Right atrium auricular region (tissue), 2 donors: Measurements from ENCODE around the gene PITPNB. TPM values are rescaled to one million over a fixed set of nuclear protein-coding genes. Genes with fewer than 3 reads are reported as not detected.

ENCODE experiments used
- DNase-seq: peaks from one replicate; pipeline ENCODE4 v3.0.0-alpha.2; 2019; ENCODE audit warnings: low spot score
- H3K27ac ChIP-seq, 2 donors: fragments of 200-600 bp; sonication (generic); 1 replicate in 1 of 2; 2 replicates in 1 of 2; pipeline ENCODE4 v1.5.1; 2016 to 2019
- H3K27me3 ChIP-seq, 2 donors: fragments of 200-600 bp; sonication (generic); one replicate each; pipeline versions ENCODE4 v1.5.1 to v1.6.0; 2017 to 2019
- H3K36me3 ChIP-seq: fragments of 200-600 bp; sonication (generic); one replicate; pipeline ENCODE4 v1.5.1; 2016
- H3K4me1 ChIP-seq, 2 donors: fragments of 200-600 bp; sonication (generic); one replicate each; pipeline versions ENCODE4 v1.5.1 to v1.6.0; 2017 to 2019
- H3K4me3 ChIP-seq, 2 donors: fragments of 200-600 bp; sonication (generic); 1 replicate in 1 of 2; 2 replicates in 1 of 2; pipeline ENCODE4 v1.5.1; 2017 to 2019; ENCODE audit warnings: mild to moderate bottlenecking in 1 of 2, moderate library complexity in 1 of 2
- H3K9me3 ChIP-seq, 2 donors: fragments of 200-600 bp; sonication (generic); one replicate each; pipeline ENCODE4 v1.5.1; 2019
- CTCF ChIP-seq, 2 donors: fragments of 200-600 bp; sonication (generic); IDR thresholded peaks; one replicate each; pipeline ENCODE4 v1.5.1; 2019; ENCODE audit warnings: antibody characterized with exemption in 2 of 2
- total RNA-seq, 2 donors: library from RNA; depleted of rRNA; stranded (reverse); fragments of >200 nt; gene quantifications; one replicate each; pipeline ENCODE4 v1.1.0, GENCODE V29; 2016

Gene PITPNB
- total RNA-seq, 2 donors from 2014 or later = 26.3 to 43.0 TPM

- no peaks in the 10 kb centered on the region for H3K9me3 ChIP-seq
- H3K36me3 ChIP-seq = peaks cover 56% of the 10 kb centered on the region
- no peaks in the 10 kb centered on the region for H3K27me3 ChIP-seq
- DNase-seq = no peak
- TF ChIP-seq CTCF (IDR thresholded peaks at IDR 0.05) = no peak
- H3K27ac ChIP-seq = no peak overlapping the region
- no peak overlapping the region for H3K4me3 ChIP-seq
- H3K4me1 ChIP-seq = peaks cover 0 to 32% of the 10 kb centered on the region in 2 donors
Observed at GRCh38 chr22:27858626-27859025, 60.4 kb downstream of the PITPNB start.

- no peak for DNase-seq
- peaks cover 0 to 30% of the 10 kb centered on the region in 2 donors for H3K4me1 ChIP-seq
- peak overlapping the region; percentile 2 to 6 for H3K27ac ChIP-seq
- no peaks in the 10 kb centered on the region for H3K9me3 ChIP-seq
- TF ChIP-seq CTCF (IDR thresholded peaks at IDR 0.05) = no peak
- H3K36me3 ChIP-seq = peaks cover 57% of the 10 kb centered on the region
- no peaks in the 10 kb centered on the region for H3K27me3 ChIP-seq
- no peak overlapping the region for H3K4me3 ChIP-seq
Observed at GRCh38 chr22:27857443-27857842, 61.6 kb downstream of the PITPNB start.

DNA sequence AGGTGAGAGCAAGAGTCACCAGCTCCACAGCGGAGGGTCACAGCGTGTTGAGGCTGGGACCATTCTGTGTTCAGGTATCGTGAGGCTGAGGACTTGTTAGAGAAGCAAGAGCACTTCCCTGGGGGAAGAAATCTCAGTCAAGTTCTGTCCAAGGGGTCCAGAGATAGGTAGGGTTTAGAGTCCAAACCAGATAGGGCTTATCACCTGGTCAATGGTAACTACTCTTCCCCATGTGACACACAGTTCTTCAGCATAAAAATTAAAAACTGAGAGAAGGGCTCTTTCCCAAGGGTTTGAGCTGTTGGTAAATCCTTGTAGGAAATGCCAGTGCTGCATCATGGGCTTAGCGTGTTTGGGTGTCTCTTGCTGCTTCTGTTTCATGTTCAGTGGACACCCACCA, 62.7 kb downstream of the PITPNB start:
- H3K9me3 ChIP-seq = no peaks in the 10 kb centered on the region
- no peak overlapping the region for H3K4me3 ChIP-seq
- H3K27me3 ChIP-seq = no peaks in the 10 kb centered on the region
- H3K27ac ChIP-seq = no peak overlapping the region
- peaks cover 68% of the 10 kb centered on the region for H3K36me3 ChIP-seq
- TF ChIP-seq CTCF (IDR thresholded peaks at IDR 0.05) = no peak
- DNase-seq = no peak
- peaks cover 0 to 30% of the 10 kb centered on the region in 2 donors for H3K4me1 ChIP-seq

DNA sequence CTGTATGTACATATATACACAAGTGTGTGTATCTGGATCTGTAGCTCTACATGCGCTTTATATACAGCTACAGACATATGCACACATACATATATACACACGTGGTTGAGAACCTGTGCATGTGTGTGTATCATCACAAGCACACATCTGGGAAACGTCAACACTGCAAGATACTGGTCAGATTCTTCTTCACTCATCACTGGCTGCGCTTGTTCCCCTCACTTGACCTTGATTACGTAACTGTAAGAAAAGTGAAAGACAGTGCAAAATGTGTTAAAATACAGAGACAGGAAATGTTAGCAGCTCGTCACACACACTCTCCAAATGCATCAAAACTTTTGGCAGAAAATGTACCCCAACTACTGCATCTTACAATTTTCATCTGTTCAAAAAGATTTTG, 65.6 kb downstream of the PITPNB start:
- Histone ChIP-seq H3K27me3 (no peaks in the 10 kb centered on the region), H3K36me3 (peaks cover 67% of the 10 kb centered on the region), H3K9me3 (no peaks in the 10 kb centered on the region), H3K4me1 (peaks cover 0 to 36% of the 10 kb centered on the region in 2 donors), H3K4me3 (no peak overlapping the region), H3K27ac (no peak overlapping the region)
- no peak for TF ChIP-seq CTCF (IDR thresholded peaks at IDR 0.05)
- DNase-seq = no peak

GRCh38 chr22:27851974-27852746, 66.9 kb downstream of the PITPNB start:
- no peak for DNase-seq
- H3K4me3 ChIP-seq = no peak overlapping the region
- no peaks in the 10 kb centered on the region for H3K9me3 ChIP-seq
- H3K27ac ChIP-seq = peak overlapping the region; percentile 54 to 62
- no peaks in the 10 kb centered on the region for H3K27me3 ChIP-seq
- peaks cover 0 to 24% of the 10 kb centered on the region in 2 donors for H3K4me1 ChIP-seq
- H3K36me3 ChIP-seq = peaks cover 66% of the 10 kb centered on the region
- no peak for TF ChIP-seq CTCF (IDR thresholded peaks at IDR 0.05)
